Endothelial cell of hepatic sinusoid (primary cell): ENCODE results near the gene LPAR3.
"Not testable (repeated sequence)": the region's sequence is repeated elsewhere in the genome, so short reads cannot be mapped to it uniquely, and the experiment has no call there.

ENCODE experiments used
- in situ Hi-C: cut with HindIII; loops from 2 replicates; pipeline ENCODE4 v1.10.0; 2017; ENCODE audit warnings: low sequenced_read_pairs

Gene LPAR3

GRCh38 chr1:84892705-84893618 lies at the start of gene LPAR3:
TSS of gene LPAR3 (minus strand) at chr1:84893206. CDS start at chr1:84866120, 27,086 bp downstream.
- in situ Hi-C loops = no loop called here

DNA sequence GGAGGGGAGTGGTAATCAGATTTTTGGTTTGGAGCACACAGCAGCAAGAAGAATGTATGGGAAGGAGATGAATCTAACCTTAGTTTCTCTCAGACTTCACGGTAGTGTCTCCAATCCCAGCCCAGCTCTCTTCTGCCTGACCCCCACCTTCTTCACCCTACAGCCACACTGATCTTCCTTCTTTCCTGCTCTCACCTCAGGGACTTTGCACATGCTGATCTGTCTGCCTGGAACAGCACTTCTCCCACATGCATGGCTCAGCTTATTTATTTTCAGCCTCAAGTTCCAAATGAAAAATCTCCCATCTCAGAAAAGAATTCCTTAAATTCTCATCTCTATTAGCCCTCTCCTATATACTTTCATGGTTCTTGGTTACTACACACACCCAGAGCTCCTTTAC lies 48.8 kb upstream of the LPAR3 start:
- in situ Hi-C loops = no loop called here

DNA sequence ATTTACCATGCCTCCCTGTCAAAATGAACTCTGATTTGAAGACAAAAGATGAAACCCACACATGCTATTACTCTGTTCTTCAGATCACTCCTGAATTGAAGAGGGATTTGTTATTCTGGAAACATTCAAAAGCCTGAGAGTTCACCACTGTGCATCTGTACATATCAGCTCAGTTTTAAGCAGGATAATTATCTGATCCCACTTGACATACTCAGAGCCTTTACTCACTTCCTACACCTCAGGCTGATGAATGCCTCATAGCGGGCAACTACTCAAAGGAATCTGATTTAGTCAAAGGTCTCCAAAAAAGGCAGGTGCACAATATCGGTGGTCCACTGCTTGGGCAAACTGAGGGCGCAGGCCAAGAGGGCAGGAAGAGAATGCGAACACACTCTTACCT lies 47.5 kb upstream of the LPAR3 start:
- in situ Hi-C loops = no loop called here

DNA sequence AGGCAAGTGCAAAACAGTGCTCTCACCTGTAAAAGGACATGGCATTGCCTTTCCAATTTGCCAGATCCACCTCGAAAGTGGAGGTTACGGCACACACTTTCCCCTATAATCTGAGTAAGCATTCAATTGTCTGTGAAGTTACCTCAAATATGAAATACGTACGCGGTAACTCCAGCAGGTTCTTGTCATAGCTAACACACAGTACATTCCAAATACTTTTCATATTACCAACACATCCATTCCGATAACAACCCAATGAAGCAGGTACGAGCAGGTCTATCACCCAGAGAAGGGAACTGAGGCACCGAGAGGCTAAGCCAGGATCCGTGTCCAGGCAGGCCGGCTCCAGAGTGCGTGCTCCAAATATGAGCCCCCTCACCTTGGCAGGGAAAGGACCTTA lies 46.8 kb upstream of the LPAR3 start:
- in situ Hi-C loops = no loop called here

- in situ Hi-C loops = no loop called here
Measured at GRCh38 chr1:84939151-84939550, 46.1 kb upstream of the LPAR3 start.

GRCh38 chr1:84936116-84936810 lies 43.3 kb upstream of the LPAR3 start:
- in situ Hi-C loops = no loop called here

- in situ Hi-C loops = no loop called here
Measured at GRCh38 chr1:84933011-84933611, 40.1 kb upstream of the LPAR3 start.

DNA sequence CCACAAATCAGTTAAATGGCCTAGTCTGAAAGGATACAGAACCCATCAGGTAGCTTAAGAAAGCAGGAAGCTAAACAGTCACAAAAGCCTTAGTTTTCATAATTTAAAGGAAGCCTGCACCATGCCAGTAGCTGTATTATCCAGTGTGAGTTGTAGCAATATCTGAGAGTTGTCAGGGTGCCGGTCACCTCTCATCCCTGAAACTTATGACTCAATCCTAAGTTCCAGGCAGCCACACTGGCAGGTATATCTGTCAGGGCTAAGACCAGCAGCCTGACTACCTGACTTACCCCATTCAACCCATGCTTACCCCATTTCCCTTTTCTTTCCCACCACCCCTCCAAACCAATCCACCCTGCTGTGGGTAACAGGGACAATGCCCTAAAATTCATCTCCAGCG lies 37.8 kb upstream of the LPAR3 start:
- in situ Hi-C loops = no loop called here

- in situ Hi-C loops = no loop called here
Measured at GRCh38 chr1:84930329-84930728, 37.3 kb upstream of the LPAR3 start.

GRCh38 chr1:84929581-84929980 lies 36.6 kb upstream of the LPAR3 start:
- in situ Hi-C loops = no loop called here

GRCh38 chr1:84928979-84929378 lies 36.0 kb upstream of the LPAR3 start:
- in situ Hi-C loops = no loop called here

DNA sequence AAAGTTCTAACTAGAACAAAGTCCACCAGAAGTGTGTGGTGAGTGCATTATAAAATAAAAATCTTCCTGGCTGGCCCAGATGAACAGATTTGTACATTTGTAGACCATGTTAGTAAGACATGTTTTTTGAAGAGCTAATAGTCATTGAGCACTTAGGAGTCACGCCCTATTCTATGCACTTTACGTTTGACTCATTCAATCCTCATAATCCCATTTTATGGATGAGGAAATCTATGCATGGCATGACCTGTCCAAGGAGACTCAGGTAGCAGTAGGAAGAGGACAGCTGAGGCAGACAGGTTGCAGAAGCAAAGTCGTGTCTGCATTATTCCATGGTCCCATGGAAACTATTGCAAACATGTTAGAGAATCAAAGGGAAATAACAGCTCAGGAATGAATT lies 30.3 kb upstream of the LPAR3 start:
- in situ Hi-C loops = no loop called here

GRCh38 chr1:84920159-84920558 lies 27.2 kb upstream of the LPAR3 start:
- in situ Hi-C loops = no loop called here

GRCh38 chr1:84919461-84919970 lies 26.5 kb upstream of the LPAR3 start:
- in situ Hi-C loops = no loop called here

GRCh38 chr1:84918726-84919336 lies 25.8 kb upstream of the LPAR3 start:
- in situ Hi-C loops = no loop called here

DNA sequence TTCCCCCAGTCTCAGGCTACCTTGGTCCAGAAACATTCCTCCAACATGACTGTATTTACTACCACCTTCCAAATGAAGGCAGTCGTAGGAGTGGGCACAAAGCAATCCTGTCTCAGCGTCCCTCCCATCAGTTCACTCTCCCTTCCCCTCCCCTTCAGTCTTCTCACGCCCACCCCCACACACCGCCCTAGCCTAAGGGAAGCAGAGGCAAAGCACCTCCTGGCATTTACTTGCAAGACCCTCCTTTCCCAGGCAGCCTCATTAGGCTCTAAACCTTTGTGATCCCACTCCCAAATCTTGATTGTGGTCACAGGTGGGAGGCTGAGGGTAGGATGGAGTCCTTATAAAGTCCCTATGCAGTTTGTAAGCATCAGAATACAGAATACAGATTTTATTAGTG lies 23.9 kb upstream of the LPAR3 start:
- in situ Hi-C loops = no loop called here

GRCh38 chr1:84913555-84913892 lies 20.5 kb upstream of the LPAR3 start:
- in situ Hi-C loops = no loop called here

GRCh38 chr1:84912726-84913554 lies 19.9 kb upstream of the LPAR3 start:
- in situ Hi-C loops = no loop called here

DNA sequence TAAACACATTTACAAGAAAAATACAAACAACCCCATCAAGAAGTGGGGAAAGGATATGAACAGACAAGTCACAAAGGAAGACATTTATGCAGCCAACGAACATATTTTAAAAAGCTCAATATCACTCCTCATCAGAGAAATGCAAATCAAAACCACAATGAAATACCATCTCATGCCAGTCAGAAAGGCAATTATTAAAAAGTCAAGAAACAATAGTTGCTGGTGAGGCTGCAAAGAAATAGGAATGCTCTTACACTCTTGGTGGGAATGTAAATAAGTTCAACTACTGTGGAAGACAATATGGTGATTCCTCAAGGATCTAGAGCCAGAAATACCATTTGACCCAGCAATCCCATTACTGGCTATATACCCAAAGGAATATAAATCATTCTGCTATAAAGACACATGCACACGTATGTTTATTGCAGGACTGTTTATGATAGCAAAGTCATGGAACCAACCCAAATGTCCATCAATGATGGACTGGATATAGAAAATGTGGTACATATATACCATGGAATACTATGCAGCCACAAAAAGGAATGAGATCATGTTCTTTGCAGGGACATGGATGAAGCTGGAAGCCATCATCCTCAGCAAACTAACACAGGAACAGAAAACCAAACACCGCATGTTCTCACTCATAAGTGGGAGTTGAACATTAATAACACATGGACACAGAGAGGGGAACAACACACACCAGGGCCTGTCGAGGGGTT lies 15.9 kb upstream of the LPAR3 start:
- in situ Hi-C loops = not testable (repeated sequence)
